ENCODE data around the gene FAM107B.
"Not testable (repeated sequence)": the region's sequence is repeated elsewhere in the genome, so short reads cannot be mapped to it uniquely, and the experiment has no call there.

Gene FAM107B

DNA sequence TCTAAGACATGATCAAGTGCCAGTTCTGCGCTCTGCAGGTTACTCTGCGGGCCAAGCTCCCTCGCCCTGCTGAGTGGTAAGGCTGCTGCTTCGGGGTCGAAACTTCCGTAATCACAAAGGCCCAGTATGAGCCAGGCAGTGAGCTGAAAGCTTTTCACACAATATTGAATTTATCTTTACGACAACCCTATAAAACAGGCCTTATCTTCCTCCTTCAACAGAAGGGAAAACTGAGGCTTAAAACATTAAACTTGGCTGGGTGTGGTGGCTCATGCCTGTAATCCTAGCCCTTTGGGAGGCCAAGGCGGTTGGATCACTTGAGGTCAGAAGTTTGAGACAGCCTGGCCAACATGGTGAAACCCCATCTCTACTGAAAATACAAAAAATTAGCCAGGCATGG, 83.3 kb downstream of the FAM107B start:
- peaks cover 5% of the 10 kb centered on the region for H3K4me1 ChIP-seq (ENCODE audit: control insufficient read depth, insufficient read depth, low read length)
- no peaks in the 10 kb centered on the region for H3K36me3 ChIP-seq (ENCODE audit: control insufficient read depth, insufficient read depth, low read length, severe bottlenecking)
- no peak for DNase-seq (ENCODE audit: low read depth)
- no peaks in the 10 kb centered on the region for H3K27me3 ChIP-seq (replicated peaks; ENCODE audit: control insufficient read depth, insufficient read depth, low read length)
- H3K4me3 ChIP-seq (ENCODE audit: low read length): no peak overlapping the region
- H3K9ac ChIP-seq (ENCODE audit: low read length): no peak overlapping the region
- H3K9me3 ChIP-seq (ENCODE audit: control insufficient read depth, low read length): no peaks in the 10 kb centered on the region

DNA sequence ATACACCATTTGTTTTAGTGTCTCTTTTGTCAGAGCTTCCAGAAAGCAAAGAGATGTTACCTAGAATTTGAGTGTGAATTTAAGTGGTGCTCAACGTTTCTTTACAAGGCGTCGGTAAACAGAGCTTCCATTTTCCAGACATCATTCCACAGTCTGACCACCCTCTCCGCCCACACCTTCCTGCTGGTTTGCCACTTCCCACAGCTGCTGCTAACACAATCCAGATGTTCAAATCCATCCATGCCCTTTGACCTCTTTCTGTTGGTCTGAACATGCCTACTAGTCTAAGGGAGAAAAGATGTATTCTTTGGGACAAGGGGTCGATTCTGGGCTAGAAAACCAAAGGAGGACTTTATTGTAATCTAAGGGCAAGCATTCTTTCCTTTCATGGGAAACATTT, 86.1 kb downstream of the FAM107B start:
- Histone ChIP-seq H3K36me3 (ENCODE audit: control insufficient read depth, insufficient read depth, low read length, severe bottlenecking) (no peaks in the 10 kb centered on the region), H3K27me3 (replicated peaks; ENCODE audit: control insufficient read depth, insufficient read depth, low read length) (no peaks in the 10 kb centered on the region), H3K4me1 (ENCODE audit: control insufficient read depth, insufficient read depth, low read length) (peaks cover 15% of the 10 kb centered on the region), H3K9me3 (ENCODE audit: control insufficient read depth, low read length) (no peaks in the 10 kb centered on the region), H3K4me3 (ENCODE audit: low read length) (no peak overlapping the region), H3K9ac (ENCODE audit: low read length) (no peak overlapping the region)
- peak; percentile 63 for DNase-seq (ENCODE audit: low read depth)

DNA sequence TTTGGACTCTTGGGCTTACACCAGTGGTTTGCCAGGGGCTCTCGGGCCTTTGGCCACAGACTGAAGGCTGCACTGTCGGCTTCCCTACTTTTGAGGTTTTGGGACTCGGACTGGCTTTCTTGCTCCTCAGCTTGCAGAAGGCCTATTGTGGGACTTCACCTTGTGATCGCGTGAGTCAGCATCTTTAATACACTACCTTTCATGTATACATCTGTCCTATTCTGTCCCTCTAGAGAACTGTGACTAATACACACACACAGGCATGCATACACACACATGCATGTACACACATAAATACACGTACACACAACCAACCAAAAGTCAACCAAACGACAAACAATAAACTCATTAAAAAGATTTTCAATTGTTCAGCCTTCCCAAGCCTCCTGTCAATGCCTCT, 86.5 kb downstream of the FAM107B start:
- peaks cover 18% of the 10 kb centered on the region for H3K4me1 ChIP-seq (ENCODE audit: control insufficient read depth, insufficient read depth, low read length)
- DNase-seq (ENCODE audit: low read depth): peak; percentile 26
- H3K4me3 ChIP-seq (ENCODE audit: low read length); H3K27me3 ChIP-seq (replicated peaks; ENCODE audit: control insufficient read depth, insufficient read depth, low read length); H3K9ac ChIP-seq (ENCODE audit: low read length); H3K9me3 ChIP-seq (ENCODE audit: control insufficient read depth, low read length); H3K36me3 ChIP-seq (ENCODE audit: control insufficient read depth, insufficient read depth, low read length, severe bottlenecking): not testable (repeated sequence)

DNA sequence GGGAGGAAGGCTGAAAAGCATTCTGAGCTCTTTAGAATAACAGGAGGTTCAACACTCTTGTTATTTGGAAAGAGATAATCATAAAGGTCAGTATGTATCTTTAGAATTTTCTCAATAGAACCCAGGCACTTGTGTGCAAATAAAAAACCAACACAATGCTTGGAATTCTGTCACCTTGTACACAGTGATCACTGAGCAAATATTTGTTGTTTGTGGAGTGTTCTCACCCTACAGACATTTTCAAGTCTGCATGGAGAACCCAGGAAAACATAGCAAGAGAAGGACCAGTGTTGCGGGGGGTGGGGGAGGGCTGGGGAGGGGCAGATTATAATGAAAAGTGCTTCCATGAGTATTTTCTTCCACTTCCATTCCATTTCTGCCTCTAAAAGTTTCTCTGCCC, 87.4 kb downstream of the FAM107B start:
- Histone ChIP-seq H3K9ac (ENCODE audit: low read length) (no peak overlapping the region), H3K27me3 (replicated peaks; ENCODE audit: control insufficient read depth, insufficient read depth, low read length) (no peaks in the 10 kb centered on the region), H3K36me3 (ENCODE audit: control insufficient read depth, insufficient read depth, low read length, severe bottlenecking) (no peaks in the 10 kb centered on the region), H3K4me3 (ENCODE audit: low read length) (no peak overlapping the region), H3K9me3 (ENCODE audit: control insufficient read depth, low read length) (no peaks in the 10 kb centered on the region), H3K4me1 (ENCODE audit: control insufficient read depth, insufficient read depth, low read length) (peaks cover 22% of the 10 kb centered on the region)
- DNase-seq (ENCODE audit: low read depth): no peak

DNA sequence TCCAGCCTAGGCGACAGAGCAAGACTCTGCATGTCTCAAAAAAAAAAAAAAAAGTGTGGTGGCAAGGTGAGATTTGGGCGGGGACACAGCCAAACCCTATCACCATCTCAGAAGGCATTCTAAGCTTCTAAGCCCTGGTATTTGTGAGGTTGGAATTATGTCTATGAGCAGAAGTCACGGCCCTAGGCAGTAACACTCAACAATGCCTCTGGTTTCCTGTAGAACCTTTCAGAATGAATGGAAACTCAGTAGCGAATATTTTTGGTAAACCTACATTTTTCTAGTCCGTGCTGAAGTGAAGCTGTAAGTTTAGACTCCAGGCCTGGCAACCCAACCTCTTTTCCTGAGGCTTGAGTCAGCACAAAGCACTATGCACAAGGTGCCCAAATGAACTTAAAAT, 88.3 kb downstream of the FAM107B start:
- Histone ChIP-seq H3K4me1 (ENCODE audit: control insufficient read depth, insufficient read depth, low read length) (peaks cover 22% of the 10 kb centered on the region), H3K9me3 (ENCODE audit: control insufficient read depth, low read length) (no peaks in the 10 kb centered on the region), H3K4me3 (ENCODE audit: low read length) (no peak overlapping the region), H3K9ac (ENCODE audit: low read length) (no peak overlapping the region), H3K27me3 (replicated peaks; ENCODE audit: control insufficient read depth, insufficient read depth, low read length) (no peaks in the 10 kb centered on the region), H3K36me3 (ENCODE audit: control insufficient read depth, insufficient read depth, low read length, severe bottlenecking) (no peaks in the 10 kb centered on the region)
- DNase-seq (ENCODE audit: low read depth): peak; percentile 62

DNA sequence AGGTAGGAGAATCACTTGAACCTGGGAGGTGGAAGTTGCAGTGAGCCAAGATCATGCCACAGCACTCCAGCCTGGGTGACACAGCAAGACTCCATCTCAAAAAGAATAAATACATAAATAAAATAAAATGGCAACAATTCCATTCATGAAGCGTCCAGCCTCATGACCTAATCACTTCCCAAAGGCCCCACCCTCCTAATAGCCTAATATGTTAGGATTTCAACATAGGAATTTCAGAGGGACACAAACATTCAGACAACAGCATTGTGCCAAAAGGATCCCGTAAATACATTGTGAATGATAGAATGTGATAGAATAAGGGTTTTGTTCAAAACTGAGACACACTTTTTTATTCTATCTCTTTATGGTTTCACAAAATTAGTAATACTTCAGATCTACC, 90.3 kb downstream of the FAM107B start:
- DNase-seq (ENCODE audit: low read depth): no peak
- no peaks in the 10 kb centered on the region for H3K27me3 ChIP-seq (replicated peaks; ENCODE audit: control insufficient read depth, insufficient read depth, low read length)
- peaks cover 22% of the 10 kb centered on the region for H3K4me1 ChIP-seq (ENCODE audit: control insufficient read depth, insufficient read depth, low read length)
- H3K9me3 ChIP-seq (ENCODE audit: control insufficient read depth, low read length): no peaks in the 10 kb centered on the region
- H3K4me3 ChIP-seq (ENCODE audit: low read length): peak overlapping the region; percentile 59
- H3K9ac ChIP-seq (ENCODE audit: low read length): no peak overlapping the region
- no peaks in the 10 kb centered on the region for H3K36me3 ChIP-seq (ENCODE audit: control insufficient read depth, insufficient read depth, low read length, severe bottlenecking)

DNA sequence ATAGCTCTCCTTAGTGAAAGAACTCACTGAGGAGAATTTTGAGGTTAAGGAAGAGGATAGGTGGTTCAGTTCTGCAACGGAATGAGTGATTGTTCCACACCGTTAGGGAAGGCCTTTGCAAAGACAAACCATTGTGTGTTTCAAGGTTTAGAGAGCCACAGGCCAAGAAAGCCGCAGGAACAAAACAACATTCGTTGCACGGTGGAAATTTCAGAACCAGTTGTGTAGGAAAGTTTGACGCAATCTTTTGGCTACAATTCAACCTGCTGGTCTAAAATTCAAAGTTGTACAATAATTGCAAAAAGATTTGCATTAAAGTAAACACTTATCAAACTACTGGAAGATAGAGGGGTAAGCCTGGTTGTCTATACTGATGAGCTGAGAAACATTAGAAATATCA, 91.4 kb downstream of the FAM107B start:
- peaks cover 18% of the 10 kb centered on the region for H3K4me1 ChIP-seq (ENCODE audit: control insufficient read depth, insufficient read depth, low read length)

DNA sequence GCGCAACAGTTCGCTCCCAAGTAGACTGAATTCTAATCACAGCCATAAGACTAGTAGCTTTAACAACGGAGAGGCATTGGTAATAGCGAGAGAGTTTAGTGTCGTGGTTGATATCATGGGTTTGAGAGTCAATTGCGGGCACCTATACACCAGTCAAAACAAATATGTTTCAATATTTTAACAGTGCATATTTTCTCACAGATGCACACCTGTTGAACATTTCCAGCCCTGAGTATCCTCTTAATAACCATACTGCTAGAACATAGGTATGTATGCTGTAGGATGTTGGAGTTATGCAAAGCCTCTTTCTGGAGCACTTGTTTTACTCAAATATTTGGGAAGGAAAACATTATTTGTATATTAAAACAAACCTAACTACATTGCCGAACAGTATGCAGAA, 92.9 kb downstream of the FAM107B start:
- no peaks in the 10 kb centered on the region for H3K36me3 ChIP-seq (ENCODE audit: control insufficient read depth, insufficient read depth, low read length, severe bottlenecking)
- H3K4me3 ChIP-seq (ENCODE audit: low read length): no peak overlapping the region
- no peak for DNase-seq (ENCODE audit: low read depth)
- peaks cover 18% of the 10 kb centered on the region for H3K4me1 ChIP-seq (ENCODE audit: control insufficient read depth, insufficient read depth, low read length)
- H3K9me3 ChIP-seq (ENCODE audit: control insufficient read depth, low read length): no peaks in the 10 kb centered on the region
- peaks cover 8% of the 10 kb centered on the region for H3K27me3 ChIP-seq (replicated peaks; ENCODE audit: control insufficient read depth, insufficient read depth, low read length)
- H3K9ac ChIP-seq (ENCODE audit: low read length): no peak overlapping the region

More for the DNA sequence above, 91.4 kb downstream of the FAM107B start:
- peak; percentile 29 for DNase-seq (ENCODE audit: low read depth)
- H3K9me3 ChIP-seq (ENCODE audit: control insufficient read depth, low read length): no peaks in the 10 kb centered on the region
- H3K4me3 ChIP-seq (ENCODE audit: low read length): no peak overlapping the region
- H3K27me3 ChIP-seq (replicated peaks; ENCODE audit: control insufficient read depth, insufficient read depth, low read length): peaks cover 4% of the 10 kb centered on the region
- no peaks in the 10 kb centered on the region for H3K36me3 ChIP-seq (ENCODE audit: control insufficient read depth, insufficient read depth, low read length, severe bottlenecking)
- H3K9ac ChIP-seq (ENCODE audit: low read length): no peak overlapping the region

DNA sequence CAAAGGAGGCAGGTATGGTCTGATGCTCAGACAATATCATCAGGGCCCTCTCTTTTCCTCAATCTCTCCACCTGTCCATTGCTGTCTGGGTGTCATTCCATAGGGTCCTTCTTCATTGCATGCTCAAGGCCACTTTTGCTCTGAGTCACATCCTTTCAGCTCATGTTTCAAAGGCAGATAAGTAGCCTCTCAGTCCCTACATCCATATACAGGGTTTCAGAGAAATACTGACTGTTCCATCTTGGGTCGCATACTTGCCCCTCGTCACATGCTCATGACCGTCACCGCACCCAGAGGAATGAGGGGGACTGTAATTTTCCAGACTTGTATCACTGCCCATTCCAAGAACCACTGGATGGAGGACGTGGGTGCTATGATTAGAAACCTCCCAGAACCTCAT, 93.4 kb downstream of the FAM107B start:
- Histone ChIP-seq H3K27me3 (replicated peaks; ENCODE audit: control insufficient read depth, insufficient read depth, low read length) (peaks cover 8% of the 10 kb centered on the region), H3K4me3 (ENCODE audit: low read length) (no peak overlapping the region)
- no peak for DNase-seq (ENCODE audit: low read depth)

DNA sequence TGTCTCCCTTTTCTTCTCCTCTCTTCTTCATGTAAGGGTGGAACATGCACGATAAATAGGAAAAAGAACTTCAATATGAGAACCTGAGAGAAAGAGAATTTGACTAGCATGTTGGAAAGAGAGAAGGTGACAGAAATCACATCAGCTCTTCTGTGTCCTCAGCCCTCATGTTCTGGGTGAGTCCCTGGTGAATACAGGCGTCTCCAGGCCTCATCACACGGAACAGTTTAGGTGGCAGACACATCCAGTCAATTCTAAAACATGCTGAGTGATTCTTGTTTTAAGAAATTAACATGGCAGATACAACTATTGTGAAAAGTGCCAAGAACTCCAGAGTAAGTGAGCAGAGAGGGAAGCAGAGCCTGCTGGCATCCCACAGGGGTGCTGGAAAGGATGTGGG, 96.1 kb downstream of the FAM107B start:
- H3K36me3 ChIP-seq (ENCODE audit: control insufficient read depth, insufficient read depth, low read length, severe bottlenecking): no peaks in the 10 kb centered on the region
- no peak for DNase-seq (ENCODE audit: low read depth)
- H3K4me3 ChIP-seq (ENCODE audit: low read length): no peak overlapping the region
- H3K4me1 ChIP-seq (ENCODE audit: control insufficient read depth, insufficient read depth, low read length): peaks cover 8% of the 10 kb centered on the region
- H3K27me3 ChIP-seq (replicated peaks; ENCODE audit: control insufficient read depth, insufficient read depth, low read length): peaks cover 8% of the 10 kb centered on the region
- no peak overlapping the region for H3K9ac ChIP-seq (ENCODE audit: low read length)
- H3K9me3 ChIP-seq (ENCODE audit: control insufficient read depth, low read length): no peaks in the 10 kb centered on the region

More for the DNA sequence above, 93.4 kb downstream of the FAM107B start:
- no peaks in the 10 kb centered on the region for H3K36me3 ChIP-seq (ENCODE audit: control insufficient read depth, insufficient read depth, low read length, severe bottlenecking)
- H3K4me1 ChIP-seq (ENCODE audit: control insufficient read depth, insufficient read depth, low read length): peaks cover 18% of the 10 kb centered on the region
- H3K9me3 ChIP-seq (ENCODE audit: control insufficient read depth, low read length): no peaks in the 10 kb centered on the region
- no peak overlapping the region for H3K9ac ChIP-seq (ENCODE audit: low read length)

DNA sequence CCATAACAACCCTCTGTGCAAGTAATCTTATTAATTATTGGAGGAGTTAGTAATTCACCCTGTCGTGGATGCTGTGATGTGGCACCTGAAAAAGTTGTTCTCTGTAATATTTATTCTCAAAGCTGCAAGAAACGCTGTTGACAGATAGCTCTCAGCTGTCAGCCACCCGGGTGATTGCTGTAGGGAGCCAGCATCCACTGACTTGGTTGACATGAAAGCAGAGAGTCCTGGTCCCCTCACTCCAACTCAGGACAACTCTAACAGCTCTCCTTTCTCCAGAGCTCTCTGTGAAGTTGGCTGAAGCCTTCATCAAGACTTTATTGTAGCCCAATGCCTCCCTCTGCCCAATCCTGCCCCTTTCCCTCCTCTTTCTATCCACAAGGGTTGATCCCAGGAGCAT, 98.0 kb downstream of the FAM107B start:
- Histone ChIP-seq H3K4me1 (ENCODE audit: control insufficient read depth, insufficient read depth, low read length) (no peaks in the 10 kb centered on the region), H3K36me3 (ENCODE audit: control insufficient read depth, insufficient read depth, low read length, severe bottlenecking) (no peaks in the 10 kb centered on the region), H3K4me3 (ENCODE audit: low read length) (no peak overlapping the region), H3K27me3 (replicated peaks; ENCODE audit: control insufficient read depth, insufficient read depth, low read length) (peaks cover 8% of the 10 kb centered on the region), H3K9me3 (ENCODE audit: control insufficient read depth, low read length) (no peaks in the 10 kb centered on the region), H3K9ac (ENCODE audit: low read length) (no peak overlapping the region)
- no peak for DNase-seq (ENCODE audit: low read depth)

DNA sequence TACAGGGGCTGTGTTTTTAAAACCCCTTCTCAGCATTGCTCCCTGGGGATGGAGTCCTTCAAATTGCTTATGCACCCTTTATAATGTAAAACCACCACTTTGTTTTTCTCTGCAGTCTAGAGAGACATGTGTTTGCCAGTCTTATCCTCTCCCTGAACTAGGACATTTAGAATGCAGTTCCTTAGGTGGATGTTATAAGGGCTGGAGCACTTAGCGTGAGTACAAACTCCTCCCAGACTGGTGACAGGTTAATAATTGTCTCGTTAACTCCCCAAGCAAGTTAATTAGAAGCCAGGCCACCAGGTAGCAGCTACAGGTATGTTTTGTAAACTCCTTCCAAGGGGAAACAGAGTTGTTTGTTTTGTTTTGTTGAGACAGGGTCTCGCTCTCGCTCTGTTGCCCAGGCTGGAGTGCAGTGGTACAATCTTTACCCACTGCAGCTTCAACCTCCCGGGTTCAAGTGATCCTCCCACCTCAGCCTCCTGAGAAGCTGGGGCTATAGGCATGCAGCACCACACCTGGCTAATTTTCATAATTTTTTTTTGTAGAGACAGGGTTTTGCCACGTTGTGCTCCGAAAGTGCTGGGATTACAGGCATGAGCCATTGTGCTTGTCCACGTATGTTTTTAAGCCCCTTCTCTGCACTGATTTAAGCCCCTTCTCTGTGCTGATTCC, 100.2 kb downstream of the FAM107B start:
- Histone ChIP-seq H3K9ac (ENCODE audit: low read length) (no peak overlapping the region), H3K27me3 (replicated peaks; ENCODE audit: control insufficient read depth, insufficient read depth, low read length) (peaks cover 8% of the 10 kb centered on the region), H3K9me3 (ENCODE audit: control insufficient read depth, low read length) (no peaks in the 10 kb centered on the region), H3K36me3 (ENCODE audit: control insufficient read depth, insufficient read depth, low read length, severe bottlenecking) (no peaks in the 10 kb centered on the region), H3K4me1 (ENCODE audit: control insufficient read depth, insufficient read depth, low read length) (peaks cover 15% of the 10 kb centered on the region), H3K4me3 (ENCODE audit: low read length) (no peak overlapping the region)
- no peak for DNase-seq (ENCODE audit: low read depth)

Data from adipocyte (in vitro differentiated cells).